HUES64 (cell line): ENCODE measurements around the gene RASA1.
"Not testable (repeated sequence)": the region's sequence is repeated elsewhere in the genome, so short reads cannot be mapped to it uniquely, and the experiment has no call there.

Source experiments
- H3K27ac ChIP-seq: 2 replicates; pipeline ENCODE4 v1.7.0; 2013; ENCODE audit warnings: low read depth, low read length, inconsistent platforms
- H3K27me3 ChIP-seq: 2 replicates; pipeline ENCODE4 v1.6.1; 2013; ENCODE audit warnings: mild to moderate bottlenecking, low read length; ENCODE audit not compliant: insufficient read depth
- H3K36me3 ChIP-seq: 2 replicates; pipeline ENCODE4 v1.6.1; 2013; ENCODE audit warnings: mild to moderate bottlenecking, low read length; ENCODE audit not compliant: insufficient read depth
- H3K4me1 ChIP-seq: 2 replicates; pipeline ENCODE4 v1.6.1; 2013; ENCODE audit warnings: mild to moderate bottlenecking, low read length, moderate library complexity; ENCODE audit not compliant: insufficient read depth
- H3K4me3 ChIP-seq: 2 replicates; pipeline ENCODE4 v1.5.1; 2013; ENCODE audit warnings: mild to moderate bottlenecking, low read length, moderate library complexity
- H3K9ac ChIP-seq: 2 replicates; pipeline ENCODE4 v1.6.1; 2013; ENCODE audit warnings: mild to moderate bottlenecking, low read depth, low read length
- H3K9me3 ChIP-seq: 2 replicates; pipeline ENCODE4 v1.6.1; 2013; ENCODE audit warnings: low read depth, low read length; ENCODE audit not compliant: insufficient read depth
- WGBS: fragments of 150-250, 120-280 bp; methylation state at CpG from one replicate; pipeline ENCODE4 v1.1.7; 2013; ENCODE audit warnings: missing lambda C conversion rate; 5-methylcytosine and 5-hydroxymethylcytosine counted together

Gene RASA1

GRCh38 chr5:87282269-87282668 lies 14.6 kb downstream of the RASA1 start:
- WGBS = 90% methylated on average over 1 of the region's 2 CpGs
- Histone ChIP-seq H3K27me3 (no peaks in the 10 kb centered on the region), H3K4me3 (no peak overlapping the region), H3K36me3 (peaks cover 9% of the 10 kb centered on the region), H3K27ac (no peak overlapping the region), H3K9me3 (peaks cover 4% of the 10 kb centered on the region; the same call in 1 of the 2 replicates), H3K9ac (no peak overlapping the region), H3K4me1 (no peaks in the 10 kb centered on the region)

- not testable (repeated sequence) for H3K4me1 ChIP-seq, H3K27me3 ChIP-seq, H3K4me3 ChIP-seq, H3K27ac ChIP-seq, H3K9ac ChIP-seq
- 97% methylated on average over 4 of the region's 4 CpGs for WGBS
- Histone ChIP-seq H3K36me3 (peaks cover 28% of the 10 kb centered on the region), H3K9me3 (peaks cover 13% of the 10 kb centered on the region; the same call in 1 of the 2 replicates)
These were observed 19.6 kb downstream of the RASA1 start for GRCh38 chr5:87287266-87287665.

GRCh38 chr5:87298692-87299362 lies 31.1 kb downstream of the RASA1 start:
- Histone ChIP-seq H3K27ac (no peak overlapping the region), H3K27me3 (no peaks in the 10 kb centered on the region), H3K36me3 (0 out of 2 replicates have a peak, but pooled peaks cover 1% of the 10 kb centered on the region), H3K4me3 (no peak overlapping the region), H3K9ac (no peak overlapping the region), H3K4me1 (no peaks in the 10 kb centered on the region), H3K9me3 (no peaks in the 10 kb centered on the region)
- WGBS = 95% methylated on average over 5 of the region's 5 CpGs

- H3K27me3 ChIP-seq = no peaks in the 10 kb centered on the region
- no peaks in the 10 kb centered on the region for H3K9me3 ChIP-seq
- H3K4me1 ChIP-seq = no peaks in the 10 kb centered on the region
- H3K36me3 ChIP-seq = peaks cover 11% of the 10 kb centered on the region
- WGBS = 92% methylated on average over 5 of the region's 6 CpGs
- no peak overlapping the region for H3K4me3 ChIP-seq
- H3K9ac ChIP-seq = no peak overlapping the region
- H3K27ac ChIP-seq = no peak overlapping the region
These were observed 32.5 kb downstream of the RASA1 start for GRCh38 chr5:87300176-87300575.

GRCh38 chr5:87300744-87301143 lies 33.1 kb downstream of the RASA1 start:
- Histone ChIP-seq H3K4me1 (no peaks in the 10 kb centered on the region), H3K27me3 (no peaks in the 10 kb centered on the region), H3K4me3 (no peak overlapping the region), H3K9me3 (no peaks in the 10 kb centered on the region), H3K27ac (no peak overlapping the region), H3K9ac (no peak overlapping the region), H3K36me3 (peaks cover 17% of the 10 kb centered on the region)
- 87% methylated on average over 2 of the region's 2 CpGs for WGBS

GRCh38 chr5:87302061-87302460 lies 34.4 kb downstream of the RASA1 start:
- Histone ChIP-seq H3K4me3 (no peak overlapping the region), H3K9ac (no peak overlapping the region), H3K27ac (no peak overlapping the region), H3K27me3 (no peaks in the 10 kb centered on the region), H3K36me3 (peaks cover 23% of the 10 kb centered on the region), H3K4me1 (no peaks in the 10 kb centered on the region), H3K9me3 (no peaks in the 10 kb centered on the region)

- H3K36me3 ChIP-seq = peaks cover 23% of the 10 kb centered on the region
- H3K9ac ChIP-seq = no peak overlapping the region
- H3K27ac ChIP-seq = no peak overlapping the region
- H3K9me3 ChIP-seq = no peaks in the 10 kb centered on the region
- H3K27me3 ChIP-seq = no peaks in the 10 kb centered on the region
- 92% methylated on average over 2 of the region's 2 CpGs for WGBS
- H3K4me1 ChIP-seq = peaks cover 10% of the 10 kb centered on the region
- no peak overlapping the region for H3K4me3 ChIP-seq
These were observed 35.6 kb downstream of the RASA1 start for GRCh38 chr5:87303324-87303723.

- not testable (repeated sequence) for H3K9ac ChIP-seq
These were observed 38.4 kb downstream of the RASA1 start for GRCh38 chr5:87306090-87306489.

GRCh38 chr5:87307796-87308423 lies 40.2 kb downstream of the RASA1 start:
- WGBS = 81% methylated on average over 5 of the region's 5 CpGs
- Histone ChIP-seq H3K27ac (peak overlapping the region; percentile 68; the same call in 1 of the 2 replicates), H3K4me1 (peaks cover 28% of the 10 kb centered on the region), H3K27me3 (no peaks in the 10 kb centered on the region), H3K9me3 (no peaks in the 10 kb centered on the region), H3K9ac (peak overlapping the region; percentile 11; the same call in 1 of the 2 replicates), H3K4me3 (no peak overlapping the region), H3K36me3 (peaks cover 23% of the 10 kb centered on the region)

More at GRCh38 chr5:87306090-87306489, 38.4 kb downstream of the RASA1 start:
- not testable (repeated sequence) for H3K27ac ChIP-seq, H3K9me3 ChIP-seq, H3K4me3 ChIP-seq, H3K27me3 ChIP-seq
- 100% methylated on average over 1 of the region's 2 CpGs for WGBS
- Histone ChIP-seq H3K4me1 (peaks cover 24% of the 10 kb centered on the region), H3K36me3 (peaks cover 23% of the 10 kb centered on the region)

- Histone ChIP-seq H3K9ac (no peak overlapping the region), H3K4me3 (no peak overlapping the region), H3K4me1 (peaks cover 28% of the 10 kb centered on the region), H3K9me3 (no peaks in the 10 kb centered on the region), H3K27me3 (no peaks in the 10 kb centered on the region), H3K27ac (no peak overlapping the region), H3K36me3 (no peaks in the 10 kb centered on the region)
- WGBS = 84% methylated on average over 5 of the region's 5 CpGs
These were observed 44.0 kb downstream of the RASA1 start for GRCh38 chr5:87311405-87312279.

- Histone ChIP-seq H3K4me1 (peaks cover 19% of the 10 kb centered on the region; the same call in 1 of the 2 replicates), H3K27me3 (no peaks in the 10 kb centered on the region)
- WGBS = 89% methylated on average over 3 of the region's 3 CpGs
These were observed 45.5 kb downstream of the RASA1 start for GRCh38 chr5:87313216-87313615.

More at GRCh38 chr5:87313216-87313615, 45.5 kb downstream of the RASA1 start:
- Histone ChIP-seq H3K9me3 (peaks cover 2% of the 10 kb centered on the region; the same call in 1 of the 2 replicates), H3K36me3 (0 out of 2 replicates have a peak, but pooled peaks cover under 1% of the 10 kb centered on the region), H3K9ac (no peak overlapping the region), H3K27ac (no peak overlapping the region), H3K4me3 (no peak overlapping the region)
